DMS 273 treated with DMSO at 0.1 percent for 48 hours (cell line): ENCODE measurements around the gene GAS6.

Experiments
- DNase-seq: peaks from one replicate; lab custom pipeline; 2025; lab: John Stamatoyannopoulos, UW

GAS6 gene

DNA sequence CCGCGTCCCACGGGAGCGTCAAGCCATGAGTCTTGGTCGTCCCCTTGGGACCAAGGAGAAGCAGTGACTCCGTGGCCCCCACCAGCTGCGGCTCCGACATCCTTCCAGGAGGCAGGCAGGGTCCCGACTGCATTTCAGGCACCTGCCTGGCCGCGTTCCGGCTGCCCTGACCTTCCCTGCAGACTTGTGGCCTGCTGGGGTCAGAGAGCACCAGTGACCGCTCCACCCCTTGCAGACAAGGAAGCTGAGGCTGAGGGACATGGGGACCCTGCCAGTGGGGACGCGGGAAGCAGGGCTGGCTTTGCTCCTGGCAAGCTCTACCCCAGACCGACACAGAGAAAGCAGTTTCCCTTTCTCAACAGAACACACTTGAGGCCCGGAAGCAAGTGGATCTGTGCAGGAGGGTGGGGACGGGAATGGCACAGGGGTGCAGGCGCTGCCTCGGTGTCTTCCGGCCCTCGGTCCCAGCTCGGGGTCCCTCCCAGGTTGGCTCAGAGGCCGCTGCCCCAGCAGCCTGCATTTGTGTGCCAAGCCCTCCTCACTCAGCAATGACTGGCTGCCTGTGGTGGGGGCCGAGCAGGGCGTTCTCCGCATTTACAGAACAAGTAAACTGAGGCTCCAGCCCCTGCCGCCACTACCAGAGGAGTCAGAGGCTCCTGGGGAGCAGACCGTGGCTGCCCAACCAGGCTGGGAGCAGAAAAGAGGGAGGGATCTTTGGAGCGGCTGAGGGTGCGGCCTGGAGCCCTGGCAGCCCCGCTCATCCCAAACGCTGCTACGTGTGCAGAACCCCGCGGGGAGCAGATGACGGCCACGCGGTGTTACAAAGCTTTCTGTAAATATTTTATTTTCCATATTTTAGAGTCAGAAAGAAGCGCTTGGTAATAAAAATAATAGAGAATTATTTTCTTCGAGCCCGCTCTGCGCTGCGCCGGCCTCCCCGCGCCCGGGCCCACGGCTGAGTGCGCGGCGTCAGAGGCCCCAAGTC lies 43.9 kb downstream of the GAS6 start:
- DNase-seq: no peak

DNA sequence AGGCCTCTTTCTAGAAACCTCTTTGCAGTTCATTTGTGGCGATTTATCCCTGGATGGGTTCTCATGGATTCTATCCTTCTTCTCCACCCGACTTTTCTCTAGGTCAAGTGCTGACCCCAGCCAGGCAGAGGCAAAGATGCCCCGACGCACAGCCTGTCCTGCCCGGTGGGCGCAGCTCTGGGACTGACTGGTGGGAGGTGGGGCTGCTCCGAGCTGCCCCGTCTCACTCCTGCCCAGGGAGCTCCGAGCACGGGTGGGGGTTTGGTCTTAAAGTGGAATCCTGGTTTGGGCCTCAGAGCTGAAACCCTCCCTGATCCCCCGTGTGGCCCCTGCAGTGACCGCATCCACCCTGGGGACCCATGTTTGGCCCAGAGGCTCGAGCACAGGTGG lies 44.5 kb downstream of the GAS6 start:
- DNase-seq: no peak

DNA sequence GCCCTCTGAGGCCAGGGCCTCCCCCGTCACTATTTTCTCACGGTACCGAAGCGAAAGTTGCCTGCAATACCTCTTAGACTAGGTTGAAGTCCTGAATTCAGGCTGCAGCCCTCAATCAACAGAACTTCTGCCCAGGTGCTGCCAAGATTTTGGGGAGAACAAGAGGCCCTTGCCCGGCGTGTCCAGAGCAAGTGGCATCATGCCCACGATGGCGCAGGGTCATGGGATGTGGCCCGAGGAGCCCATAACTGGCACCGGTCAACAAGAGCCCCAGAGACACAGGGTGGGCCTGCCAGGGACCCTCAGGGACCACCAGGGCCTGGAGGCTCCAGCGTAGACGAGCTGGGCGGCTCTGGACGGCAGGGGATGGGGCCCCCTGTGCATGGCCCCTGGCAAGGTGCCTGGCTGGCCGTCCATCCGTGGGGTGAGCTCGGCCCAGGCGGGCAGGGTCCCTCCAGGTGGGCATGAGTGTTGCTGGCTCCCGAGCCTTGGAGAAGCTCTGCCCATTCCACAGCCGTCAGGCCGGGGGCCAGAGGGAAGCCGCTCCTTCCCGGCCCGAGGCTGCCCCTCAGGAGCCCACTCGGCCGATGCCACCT lies 45.1 kb downstream of the GAS6 start:
- DNase-seq: no peak

DNA sequence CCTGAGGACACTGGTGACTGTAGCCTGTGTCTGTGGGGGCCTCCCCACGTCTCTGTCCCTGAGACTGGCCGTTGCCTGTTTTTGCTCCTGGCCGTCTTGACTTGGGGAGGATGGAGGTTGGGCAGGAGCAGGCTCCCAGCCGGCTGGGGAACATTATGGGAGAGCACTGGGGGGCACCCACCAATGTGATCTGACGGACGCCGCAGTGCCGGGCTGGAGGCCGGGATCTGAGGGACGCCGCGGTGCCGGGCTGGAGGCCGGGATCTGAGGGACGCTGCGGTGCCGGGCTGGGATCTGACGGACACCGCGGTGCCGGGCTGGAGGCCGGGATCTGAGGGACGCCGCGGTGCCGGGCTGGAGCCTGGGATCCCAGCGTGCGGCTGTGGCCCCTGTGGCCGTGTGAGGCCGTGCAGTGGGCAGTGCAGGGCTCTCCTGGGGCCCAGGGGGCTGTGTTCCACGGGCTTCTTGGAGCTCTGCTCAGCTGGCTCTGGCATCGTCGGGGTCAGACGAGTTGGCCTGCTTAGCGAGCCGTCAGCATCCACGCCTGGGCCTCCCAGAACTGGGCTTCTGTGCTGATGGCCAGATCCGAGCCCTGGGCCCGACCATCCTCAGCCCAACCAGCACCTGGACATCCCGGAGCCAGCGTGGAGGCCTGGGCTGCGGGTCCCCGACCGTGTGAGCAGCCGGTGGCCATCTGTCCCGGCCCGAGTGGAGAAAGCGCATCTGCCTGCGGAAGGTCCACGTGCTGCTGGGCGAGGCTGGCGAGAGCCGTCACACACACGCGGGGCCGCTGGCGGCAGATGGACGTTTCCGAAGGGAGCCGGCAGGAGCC lies 45.8 kb downstream of the GAS6 start:
- no peak for DNase-seq

DNA sequence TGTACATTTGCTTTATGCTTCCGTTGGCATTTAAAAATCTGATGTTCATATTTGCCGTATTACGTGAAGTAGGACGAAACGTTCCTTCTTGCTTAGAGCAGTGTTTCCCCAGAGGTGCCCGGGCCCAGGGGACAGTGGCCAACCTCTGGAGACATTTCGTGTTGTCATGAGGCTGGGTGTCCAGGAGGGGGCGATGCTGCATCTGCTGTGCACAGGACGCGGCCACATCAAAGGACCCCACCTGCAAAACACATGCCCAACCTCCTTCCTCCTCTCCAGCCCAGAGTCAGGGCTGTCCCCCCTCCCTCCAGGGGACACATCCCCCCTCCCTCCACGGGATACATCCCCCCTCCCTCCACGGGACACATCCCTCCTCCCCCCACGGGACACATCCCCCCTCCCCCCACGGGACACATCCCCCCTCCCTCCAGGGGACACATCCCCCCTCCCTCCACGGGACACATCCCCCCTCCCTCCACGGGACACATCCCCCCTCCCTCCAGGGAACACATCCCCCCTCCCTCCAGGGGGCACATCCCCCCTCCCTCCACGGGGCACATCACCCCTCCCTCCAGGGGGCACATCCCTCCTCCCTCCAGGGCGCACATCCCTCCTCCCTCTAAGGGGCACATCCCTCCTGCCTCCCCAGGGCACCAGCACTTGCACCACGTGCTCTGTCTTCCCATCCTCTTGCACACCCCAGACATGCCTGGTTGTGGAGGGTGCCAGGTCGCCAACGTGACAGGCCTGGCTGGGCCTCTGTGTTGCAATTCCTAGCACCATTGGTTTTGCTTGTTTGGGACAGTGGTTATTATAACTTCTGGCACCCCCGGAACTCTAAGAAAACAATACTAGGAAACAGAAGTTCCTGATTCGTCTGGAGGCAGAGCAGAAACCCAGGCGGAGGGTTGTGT lies 46.7 kb downstream of the GAS6 start:
- DNase-seq: peak; percentile 23

DNA sequence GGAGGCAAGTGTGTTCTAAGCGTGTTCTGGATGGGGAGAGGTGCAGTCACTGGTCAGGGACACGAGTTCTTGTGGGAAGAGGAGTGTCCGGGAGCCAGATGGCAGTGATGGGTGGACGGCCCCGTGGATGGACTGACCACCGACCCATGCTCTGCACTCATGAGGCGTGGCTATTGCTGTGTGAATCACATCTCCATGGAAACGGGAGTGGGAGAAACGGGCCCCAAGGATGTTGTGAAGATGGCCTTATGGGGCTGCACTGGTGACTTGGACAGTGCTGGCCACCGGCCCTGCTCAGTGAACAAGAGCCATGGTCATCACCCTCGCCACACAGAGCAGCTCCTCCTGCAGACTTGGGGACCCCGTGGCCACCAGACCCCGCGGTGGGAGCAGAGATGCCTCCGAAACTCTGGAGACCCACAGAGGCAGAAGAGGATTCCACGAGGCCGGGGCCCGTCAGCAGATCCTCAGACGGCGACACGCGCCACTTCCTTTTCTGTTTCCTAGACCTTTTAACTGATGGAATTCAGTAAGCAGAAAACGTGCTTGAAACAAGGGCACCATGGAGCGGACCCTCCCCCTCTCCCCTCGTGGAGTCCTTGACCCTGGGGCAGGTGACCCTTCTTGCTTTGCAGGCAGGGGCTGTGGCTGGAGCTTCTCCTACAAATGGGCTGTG lies 47.5 kb downstream of the GAS6 start:
- no peak for DNase-seq

DNA sequence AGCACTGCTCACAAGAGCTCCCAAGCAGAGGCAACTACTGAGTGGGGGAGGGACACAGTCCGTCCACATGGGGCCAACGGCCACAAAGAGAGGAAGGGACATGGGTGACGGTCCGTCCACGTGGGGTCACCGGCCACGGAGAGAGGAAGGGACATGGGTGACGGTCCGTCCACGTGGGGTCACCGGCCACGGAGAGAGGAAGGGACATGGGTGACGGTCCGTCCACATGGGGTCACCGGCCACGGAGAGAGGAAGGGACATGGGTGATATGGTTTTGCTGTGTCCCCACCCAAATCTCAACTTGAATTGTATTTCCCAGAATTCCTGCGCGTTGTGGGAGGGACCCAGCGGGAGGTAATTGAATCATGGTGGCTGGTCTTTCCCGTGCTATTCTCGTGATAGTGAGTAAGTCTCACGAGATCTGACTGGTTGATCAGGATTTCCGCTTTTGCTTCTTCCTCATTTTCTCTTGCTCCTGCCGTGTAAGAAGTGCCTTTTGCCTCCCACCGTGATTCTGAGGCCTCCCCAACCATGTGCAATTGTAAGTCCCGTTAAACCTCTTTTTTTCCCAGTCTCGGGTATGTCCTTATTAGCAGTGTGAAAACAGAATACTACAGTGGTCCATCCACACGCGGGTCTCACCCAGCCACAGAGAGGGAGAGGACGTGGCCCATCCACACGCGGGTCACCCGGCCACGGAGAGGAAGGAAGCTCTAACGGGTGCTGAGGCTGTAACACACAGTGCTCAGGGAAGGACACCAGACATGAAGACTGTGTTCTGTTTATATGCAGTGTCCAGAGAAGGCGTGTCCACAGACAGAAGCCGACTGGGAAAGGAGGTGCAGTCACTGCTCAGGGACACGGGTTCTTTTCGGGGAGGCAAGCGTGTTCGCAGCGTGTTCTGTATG lies 48.5 kb downstream of the GAS6 start:
- no peak for DNase-seq

DNA sequence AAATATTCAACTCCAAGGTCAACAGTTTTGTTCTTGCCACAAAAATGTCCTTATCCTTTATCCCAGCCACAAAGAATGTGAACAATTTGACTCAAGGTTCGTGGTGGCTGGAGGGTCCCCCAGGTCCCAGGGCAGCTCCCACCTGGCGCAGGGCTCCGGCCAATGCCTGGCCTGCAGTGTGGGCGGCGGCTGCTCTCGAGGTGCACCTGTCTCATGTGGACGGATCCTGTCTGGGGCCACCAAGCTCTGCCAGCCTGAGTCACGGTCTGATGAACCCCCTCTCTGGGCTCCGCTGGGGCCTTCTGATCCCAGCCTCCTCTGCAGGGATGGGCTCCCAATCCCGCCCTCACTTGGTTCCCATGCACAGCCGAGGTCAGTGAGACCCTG lies 49.4 kb downstream of the GAS6 start:
- DNase-seq: no peak

DNA sequence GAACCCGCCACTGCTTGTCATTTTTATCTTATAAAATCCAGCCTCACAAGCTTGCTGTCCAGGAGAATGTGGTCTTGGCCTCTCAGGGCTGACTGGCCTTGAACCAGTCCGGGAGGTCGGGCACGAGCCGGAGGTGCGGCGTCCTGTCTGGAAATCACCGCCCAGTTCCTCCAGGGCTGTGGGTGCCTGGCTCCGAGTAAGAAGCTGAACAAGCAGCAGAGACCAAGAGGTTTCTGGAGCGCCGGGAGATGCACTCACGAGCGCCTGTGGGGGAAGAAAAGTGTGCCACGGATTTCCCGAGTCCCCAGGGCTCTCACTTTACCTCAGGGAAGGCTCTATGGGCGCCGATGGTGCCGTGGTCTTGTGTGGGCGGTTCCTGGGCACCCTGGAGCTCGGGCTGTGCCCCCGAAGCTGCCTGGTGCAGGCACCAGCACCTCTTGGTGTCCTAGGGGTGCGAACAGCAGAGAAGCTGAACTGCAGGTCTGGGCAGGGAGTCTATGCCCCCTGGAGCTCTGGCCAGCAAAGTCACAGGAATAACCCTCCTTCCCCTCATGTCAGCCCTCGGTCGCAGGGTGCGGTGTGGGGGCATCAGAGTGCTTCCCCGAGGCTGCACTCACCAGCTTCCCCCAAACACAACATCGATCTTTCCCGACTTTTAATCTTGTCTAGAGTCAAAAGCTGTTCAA lies 50.0 kb downstream of the GAS6 start:
- DNase-seq: no peak

DNA sequence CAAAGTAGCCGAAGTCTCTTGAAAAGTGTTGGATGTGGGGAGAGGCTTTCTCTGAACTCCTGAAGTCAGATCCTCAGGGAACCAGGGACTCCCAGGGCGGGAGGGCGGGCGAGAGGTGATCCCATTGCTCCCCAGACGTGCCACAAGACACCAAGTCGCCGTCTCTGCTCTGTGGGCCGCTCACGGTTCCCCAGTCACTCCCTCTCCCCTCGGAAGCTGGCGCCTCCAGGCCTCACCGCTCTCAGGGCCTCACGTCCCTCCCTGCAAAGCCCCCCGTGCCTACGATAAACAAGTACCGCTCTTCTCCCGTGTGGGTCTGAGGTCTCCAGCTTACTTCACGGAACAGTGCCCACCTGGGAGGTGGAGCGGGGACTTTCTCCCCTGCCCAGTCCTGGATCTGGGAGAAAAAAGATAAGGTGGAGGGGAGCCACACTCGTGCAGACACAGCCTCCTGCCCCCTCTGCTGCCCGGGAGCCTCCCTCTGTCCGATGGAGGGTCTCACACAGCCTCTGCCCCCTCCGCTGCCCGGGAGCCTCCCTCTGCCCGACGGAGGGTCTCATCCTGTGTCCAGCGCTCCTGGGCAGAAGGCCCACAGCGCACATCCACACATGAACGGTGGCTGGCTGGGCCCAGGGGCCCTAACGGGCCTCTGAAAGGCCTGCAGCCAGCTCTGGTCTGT lies 50.7 kb downstream of the GAS6 start:
- no peak for DNase-seq

DNA sequence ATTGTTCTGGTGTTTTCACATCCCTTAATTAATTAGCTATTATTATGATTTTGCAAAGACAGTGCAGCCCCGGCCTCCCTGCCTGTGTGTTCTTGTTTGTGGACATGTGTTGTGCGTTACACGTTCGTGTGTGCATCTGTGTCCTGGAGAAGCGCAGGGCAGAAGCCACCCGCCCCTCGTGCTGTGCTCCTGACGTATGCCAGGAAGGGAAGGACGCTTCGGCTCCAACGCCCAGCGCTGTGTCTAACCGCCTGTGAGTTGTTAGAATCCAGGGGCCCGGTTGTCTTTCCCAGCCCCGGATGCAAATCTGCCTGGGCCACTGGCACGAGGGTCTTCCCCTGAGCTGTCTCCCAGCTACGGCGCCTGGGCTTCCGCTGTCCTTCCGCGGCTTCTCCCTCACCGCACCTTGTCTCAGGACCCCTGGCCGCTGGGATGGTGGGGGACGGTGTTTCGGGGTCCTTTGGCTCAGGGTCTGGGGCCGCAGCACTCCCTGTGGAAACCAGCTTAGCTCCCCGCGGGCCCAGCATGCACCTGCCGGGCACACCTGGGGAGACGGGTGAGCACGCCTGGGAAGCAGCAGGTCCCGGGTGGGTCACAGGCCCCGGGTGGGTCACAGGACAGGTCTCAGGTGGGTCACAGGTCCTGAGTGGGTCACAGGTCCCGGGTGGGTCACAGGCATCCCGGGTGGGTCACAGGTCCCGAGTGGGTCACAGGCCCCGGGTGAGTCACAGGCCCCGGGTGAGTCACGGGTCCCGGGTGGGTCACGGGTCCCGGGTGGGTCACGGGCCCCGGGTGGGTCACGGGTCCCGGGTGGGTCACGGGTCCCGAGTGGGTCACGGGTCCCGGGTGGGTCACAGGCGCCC lies 51.5 kb downstream of the GAS6 start:
- DNase-seq: no peak

DNA sequence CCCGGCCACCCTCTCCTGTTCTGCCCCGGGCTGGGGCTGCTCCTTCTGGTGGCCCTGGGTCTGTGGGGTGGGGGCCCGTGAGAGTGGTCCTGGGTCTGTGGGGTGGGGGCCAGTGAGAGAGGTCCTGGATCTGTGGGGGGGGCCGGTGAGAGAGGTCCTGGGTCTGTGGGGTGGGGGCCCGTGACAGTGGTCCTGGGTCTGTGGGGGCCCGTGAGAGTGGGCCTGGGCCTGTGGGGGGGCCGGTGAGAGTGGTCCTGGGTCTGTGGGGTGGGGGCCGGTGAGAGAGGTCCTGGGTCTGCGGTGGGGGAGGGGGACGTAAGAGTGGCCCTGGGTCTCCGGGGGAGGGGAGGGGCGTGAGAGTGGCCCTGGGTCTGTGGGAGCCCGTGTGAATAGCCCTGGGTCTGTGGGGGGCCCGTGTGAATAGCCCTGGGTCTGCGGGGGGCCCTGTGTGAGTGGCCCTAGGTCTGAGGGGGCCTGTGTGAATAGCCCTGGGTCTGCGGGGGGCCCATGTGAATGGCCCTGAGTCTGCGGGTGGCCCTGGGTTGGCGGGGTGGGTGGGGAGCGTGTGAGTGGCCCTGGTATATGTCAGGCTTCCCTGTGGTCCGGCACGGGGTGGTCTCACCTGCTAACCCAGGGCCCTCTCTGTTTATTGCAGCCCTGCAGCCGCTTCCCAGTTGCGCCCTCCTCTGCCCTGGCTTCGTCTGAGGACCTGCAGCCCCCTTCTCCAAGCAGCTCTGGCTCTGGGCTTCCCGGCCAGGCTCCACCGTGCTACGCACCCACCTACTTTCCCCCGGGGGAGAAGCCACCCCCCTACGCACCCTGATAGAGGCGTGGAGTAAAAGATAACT lies 52.6 kb downstream of the GAS6 start:
- DNase-seq: no peak

DNA sequence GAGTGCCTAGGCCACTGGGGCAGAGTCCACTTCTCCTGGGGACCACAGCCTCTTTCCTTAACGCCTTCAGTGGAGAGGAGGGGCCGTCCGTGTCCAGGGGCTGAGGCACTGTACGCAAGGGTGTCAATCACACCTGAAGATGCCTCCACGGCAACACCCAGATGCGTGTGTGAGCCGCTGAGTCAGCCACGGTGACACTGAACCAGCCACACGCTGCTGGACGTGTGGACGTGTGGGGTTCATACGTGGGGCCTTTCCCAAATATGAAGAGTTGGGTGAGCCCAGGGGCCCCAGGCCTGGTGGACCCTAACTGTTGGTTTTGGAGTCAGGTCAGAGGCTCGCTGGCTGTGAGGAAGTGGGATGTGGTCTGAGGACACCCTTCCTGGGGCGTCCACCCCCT lies 53.2 kb downstream of the GAS6 start:
- no peak for DNase-seq

DNA sequence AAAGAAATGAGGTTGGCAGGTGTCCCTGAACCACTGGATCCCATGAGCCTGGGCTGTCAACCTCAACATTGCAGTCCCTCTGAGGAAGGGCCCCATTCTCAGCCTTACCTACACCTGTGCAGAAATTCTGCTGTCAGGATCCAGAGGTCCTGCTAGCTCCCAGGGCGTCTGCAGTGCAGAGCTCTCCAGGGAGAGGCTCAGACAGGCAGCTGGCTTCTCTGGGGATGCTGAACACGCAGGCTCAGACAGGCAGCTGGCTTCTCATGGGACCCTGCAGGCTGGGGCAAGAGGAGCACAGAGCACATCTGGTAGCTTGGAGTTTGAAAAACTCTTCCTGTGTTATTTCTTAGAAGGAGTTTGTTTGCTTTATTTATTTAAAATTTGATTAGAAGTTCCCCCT lies 53.9 kb downstream of the GAS6 start:
- no peak for DNase-seq

DNA sequence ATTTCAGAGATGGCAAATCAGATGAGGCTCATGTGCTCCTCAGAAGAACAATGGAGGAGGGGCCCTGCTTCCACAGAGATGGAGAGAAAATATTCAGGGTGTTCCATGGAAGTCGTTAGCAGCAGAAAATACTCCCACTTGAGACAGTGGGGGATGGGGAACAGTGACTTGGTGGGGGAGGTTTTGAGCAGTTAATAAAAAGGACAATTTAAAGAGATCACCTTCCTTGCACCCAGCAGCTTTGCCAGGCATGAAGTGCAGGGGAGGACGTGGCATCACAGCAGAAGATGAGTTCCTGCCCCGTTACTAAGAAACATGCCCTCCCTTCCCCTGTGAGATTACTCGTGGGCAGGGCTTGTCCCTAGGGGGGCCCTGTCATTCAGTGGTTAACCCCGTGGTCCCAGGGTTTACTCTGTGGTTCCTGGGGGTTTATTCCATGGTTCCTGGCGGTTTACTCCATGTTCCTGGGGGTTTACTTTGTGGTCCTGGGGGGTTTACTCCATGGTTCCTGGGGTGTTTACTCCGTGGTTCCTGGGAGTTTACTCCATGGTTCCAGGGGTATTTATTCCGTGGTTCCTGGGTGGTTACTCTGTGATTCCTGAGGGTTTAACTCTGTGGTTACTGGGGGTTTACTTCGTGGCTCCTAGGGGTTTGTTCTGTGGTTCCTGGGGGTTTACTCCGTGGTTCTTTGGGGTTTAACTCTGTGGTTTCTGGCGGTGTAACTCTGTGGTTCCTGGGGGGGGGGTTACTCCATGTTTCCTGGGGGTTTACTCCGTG lies 55.6 kb downstream of the GAS6 start:
- DNase-seq: no peak

DNA sequence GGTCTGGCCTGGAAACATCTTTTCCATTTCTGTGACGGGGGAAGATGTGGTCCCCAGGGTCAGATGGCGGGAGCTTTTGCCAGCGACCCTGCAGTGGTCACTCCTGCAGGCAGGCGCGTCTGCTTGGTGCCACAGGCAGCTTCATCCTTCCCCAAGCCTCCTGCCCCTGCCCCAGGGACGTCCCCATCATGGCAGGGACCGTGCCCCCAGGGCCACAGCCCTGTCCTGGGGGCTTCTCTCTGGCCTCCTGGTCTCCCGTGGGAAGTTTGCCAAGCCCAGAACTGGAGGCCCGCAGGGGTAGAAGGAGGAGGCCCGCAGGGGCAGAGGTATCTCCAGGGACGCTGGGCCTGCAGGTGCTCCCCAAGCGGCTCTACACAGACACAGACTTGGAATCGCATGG lies 57.4 kb downstream of the GAS6 start:
- DNase-seq: no peak
